HepG2 (cell line): ENCODE results near the gene MEF2D.

Experiments used
- ATF2 ChIP-seq: sonication (generic); formaldehyde crosslinking; IDR thresholded peaks from 2 replicates; pipeline ENCODE4 v1.4.0; 2020; ENCODE audit warnings: missing genetic modification reagents
- CBX1 ChIP-seq: IDR thresholded peaks from one replicate; pipeline ENCODE4 v1.6.1; 2016; ENCODE audit warnings: antibody characterized with exemption, low read depth
- CEBPB ChIP-seq: IDR thresholded peaks from 2 replicates; pipeline ENCODE4 v1.6.1; 2011; ENCODE audit warnings: low read depth, low read length, improper control_type of control experiment, borderline replicate concordance
- CREB1 ChIP-seq, 2 experiments: fragments of 450-650 bp in 1 of 2; IDR thresholded peaks; 2 replicates each; pipeline ENCODE4 v1.6.1; 2016 to 2017; ENCODE audit warnings: control low read depth in 1 of 2, mild to moderate bottlenecking in 1 of 2, missing compliant biosample characterization in 1 of 2, missing genetic modification characterization in 1 of 2
- CTCF ChIP-seq: sonication (generic); formaldehyde crosslinking; IDR thresholded peaks from 2 replicates; pipeline ENCODE4 v1.5.0; 2020; ENCODE audit warnings: mild to moderate bottlenecking, missing genetic modification reagents, moderate library complexity
- ETS1 ChIP-seq: sonication (generic); formaldehyde crosslinking; IDR thresholded peaks from 2 replicates; pipeline ENCODE4 v1.4.0; 2020; ENCODE audit warnings: missing genetic modification reagents
- EZH2 ChIP-seq: conservative IDR thresholded peaks from 2 replicates; pipeline ENCODE4 v1.6.1; 2012; ENCODE audit warnings: mild to moderate bottlenecking, low read depth, low read length, moderate library complexity
- FOXP4 ChIP-seq: sonication (generic); formaldehyde crosslinking; IDR thresholded peaks from 2 replicates; pipeline ENCODE4 v1.4.0; 2020; ENCODE audit warnings: missing genetic modification reagents
- KAT2B ChIP-seq: fragments of 150-350 bp; IDR thresholded peaks from 2 replicates; pipeline ENCODE4 v1.6.1; 2014; ENCODE audit warnings: low read depth, low read length, borderline replicate concordance
- MEF2D ChIP-seq: sonication (generic); formaldehyde crosslinking; IDR thresholded peaks from 2 replicates; pipeline ENCODE4 v1.5.1; 2020; ENCODE audit warnings: mild to moderate bottlenecking, missing genetic modification reagents
- MXI1 ChIP-seq: IDR thresholded peaks from 3 replicates; pipeline ENCODE4 v1.6.1; 2012; ENCODE audit warnings: low read depth, low read length, inconsistent platforms, borderline replicate concordance
- RXRA ChIP-seq: sonication (generic); formaldehyde crosslinking; IDR thresholded peaks from 2 replicates; pipeline ENCODE4 v1.5.1; 2020; ENCODE audit warnings: missing genetic modification reagents

GRCh38 chr1:156435545-156436140, 64.9 kb downstream of the MEF2D start:
- TF ChIP-seq RXRA (CRISPR knock-in tag) (no peak), FOXP4 (no peak), ATF2 (CRISPR knock-in tag) (no peak), MEF2D (CRISPR knock-in tag) (no peak), KAT2B (no peak), CBX1 (no peak), EZH2 (no peak; the same call in none of the 2 replicates), CREB1 (IDR thresholded peaks at IDR 0.05) (no peak), CREB1 (CRISPR knock-in tag; IDR thresholded peaks at IDR 0.05) (no peak), CTCF (CRISPR knock-in tag) (no peak), ETS1 (CRISPR knock-in tag) (no peak), MXI1 (no peak), CEBPB (no peak)
